HEK293 (cell line): ENCODE measurements around the gene PROCA1.

Source experiments
- CTCF ChIA-PET: fragments of 350-600 bp; formaldehyde crosslinking; extraction: SDS; loops from one replicate; lab custom pipeline; 2021; ENCODE audit warnings: antibody characterized with exemption; lab: Yijun Ruan, JAX
- POLR2A ChIA-PET: fragments of 300-600 bp; formaldehyde crosslinking; extraction: SDS; loops from one replicate; lab custom pipeline; 2020; ENCODE audit warnings: antibody characterized with exemption, inconsistent platforms; lab: Yijun Ruan, JAX
- H3K27ac ChIP-seq: fragments of 200-500 bp; sonication (Bioruptor generic); 2 replicates; pipeline ENCODE4 v1.5.1; 2014; ENCODE audit warnings: low read depth, low read length, control low read depth, inconsistent platforms; ENCODE audit errors: extremely low read depth
- H3K36me3 ChIP-seq, 2 experiments: fragments of 200-500 bp in 1 of 2; sonication (Bioruptor generic) in 1 of 2; 1 replicate in 1 of 2; 2 replicates in 1 of 2; pipeline ENCODE4 v1.5.1; 2014 to 2017; ENCODE audit warnings: inconsistent platforms in 2 of 2, low read length in 2 of 2; ENCODE audit not compliant: control insufficient read depth in 2 of 2, insufficient read depth in 1 of 2
- H3K4me1 ChIP-seq: fragments of 200-500 bp; sonication (Bioruptor generic); 2 replicates; pipeline ENCODE4 v1.5.1; 2014; ENCODE audit warnings: mild to moderate bottlenecking, low read length, inconsistent platforms; ENCODE audit not compliant: control insufficient read depth, insufficient read depth
- H3K4me3 ChIP-seq: 2 replicates; pipeline ENCODE4 v1.5.1; 2011; ENCODE audit warnings: low read depth, mild to moderate bottlenecking, control low read depth, low read length, moderate library complexity
- H3K9me3 ChIP-seq: fragments of 200-500 bp; sonication (Bioruptor generic); 2 replicates; pipeline ENCODE4 v1.5.1; 2014; ENCODE audit warnings: low read depth, low read length, inconsistent platforms; ENCODE audit not compliant: control insufficient read depth, insufficient read depth
- INSM2 ChIP-seq: fragments of 450-650 bp; formaldehyde crosslinking; IDR thresholded peaks from 2 replicates; pipeline ENCODE4 v1.5.1; 2016; ENCODE audit warnings: missing biosample characterization, missing genetic modification characterization
- SCRT1 ChIP-seq: fragments of 450-650 bp; formaldehyde crosslinking; IDR thresholded peaks from 2 replicates; pipeline ENCODE4 v1.5.1; 2016; ENCODE audit warnings: missing biosample characterization, missing genetic modification characterization, borderline replicate concordance
- SP3 ChIP-seq: fragments of 450-650 bp; formaldehyde crosslinking; IDR thresholded peaks from 2 replicates; pipeline ENCODE4 v1.5.1; 2016; ENCODE audit warnings: missing biosample characterization, missing genetic modification characterization
- TSHZ1 ChIP-seq: fragments of 450-650 bp; formaldehyde crosslinking; IDR thresholded peaks from 2 replicates; pipeline ENCODE4 v1.5.1; 2016; ENCODE audit warnings: missing biosample characterization, missing genetic modification characterization, borderline replicate concordance
- WT1 ChIP-seq: fragments of 450-650 bp; formaldehyde crosslinking; IDR thresholded peaks from 2 replicates; pipeline ENCODE4 v1.5.1; 2016; ENCODE audit warnings: missing biosample characterization, missing genetic modification characterization
- ZBTB7A ChIP-seq: fragments of 450-650 bp; formaldehyde crosslinking; IDR thresholded peaks from 2 replicates; pipeline ENCODE4 v1.5.1; 2016; ENCODE audit warnings: low read depth, missing biosample characterization, missing genetic modification characterization
- ZIC2 ChIP-seq: fragments of 450-650 bp; formaldehyde crosslinking; IDR thresholded peaks from 2 replicates; pipeline ENCODE4 v1.5.1; 2016; ENCODE audit warnings: missing biosample characterization, missing genetic modification characterization
- ZNF155 ChIP-seq: fragments of 450-650 bp; formaldehyde crosslinking; IDR thresholded peaks from 2 replicates; pipeline ENCODE4 v1.5.1; 2016; ENCODE audit warnings: missing biosample characterization, missing genetic modification characterization
- ZNF16 ChIP-seq: fragments of 450-650 bp; formaldehyde crosslinking; IDR thresholded peaks from 2 replicates; pipeline ENCODE4 v1.5.1; 2016; ENCODE audit warnings: low read depth, missing biosample characterization, missing genetic modification characterization
- ZNF280C ChIP-seq: fragments of 450-650 bp; formaldehyde crosslinking; IDR thresholded peaks from 2 replicates; pipeline ENCODE4 v1.5.1; 2016; ENCODE audit warnings: missing biosample characterization, missing genetic modification characterization
- ZNF280D ChIP-seq: fragments of 450-650 bp; formaldehyde crosslinking; IDR thresholded peaks from 2 replicates; pipeline ENCODE4 v1.5.1; 2016; ENCODE audit warnings: missing biosample characterization, missing genetic modification characterization
- ZNF292 ChIP-seq: fragments of 450-650 bp; formaldehyde crosslinking; IDR thresholded peaks from 2 replicates; pipeline ENCODE4 v1.5.1; 2016; ENCODE audit warnings: low read depth, missing biosample characterization, missing genetic modification characterization, borderline replicate concordance
- ZNF548 ChIP-seq: fragments of 450-650 bp; formaldehyde crosslinking; IDR thresholded peaks from 2 replicates; pipeline ENCODE4 v1.5.1; 2016; ENCODE audit warnings: missing biosample characterization, missing genetic modification characterization
- ZNF624 ChIP-seq: fragments of 450-650 bp; formaldehyde crosslinking; IDR thresholded peaks from 2 replicates; pipeline ENCODE4 v1.5.1; 2017; ENCODE audit warnings: missing biosample characterization, missing genetic modification characterization
- ZSCAN16 ChIP-seq: fragments of 450-650 bp; formaldehyde crosslinking; IDR thresholded peaks from 2 replicates; pipeline ENCODE4 v1.5.1; 2016; ENCODE audit warnings: missing biosample characterization, missing genetic modification characterization
- ZSCAN5A ChIP-seq: fragments of 450-650 bp; formaldehyde crosslinking; IDR thresholded peaks from 2 replicates; pipeline ENCODE4 v1.5.1; 2016; ENCODE audit warnings: missing biosample characterization, missing genetic modification characterization
- TF ChIP-seq, protein P1 (sequence below): fragments of 450-650 bp; formaldehyde crosslinking; IDR thresholded peaks from 2 replicates; pipeline ENCODE4 v1.5.1; 2016; ENCODE audit warnings: missing biosample characterization, missing genetic modification characterization
- TF ChIP-seq, protein P2 (sequence below): fragments of 450-650 bp; formaldehyde crosslinking; IDR thresholded peaks from 2 replicates; pipeline ENCODE4 v1.5.1; 2016; ENCODE audit warnings: missing biosample characterization, missing genetic modification characterization

PROCA1 gene

DNA sequence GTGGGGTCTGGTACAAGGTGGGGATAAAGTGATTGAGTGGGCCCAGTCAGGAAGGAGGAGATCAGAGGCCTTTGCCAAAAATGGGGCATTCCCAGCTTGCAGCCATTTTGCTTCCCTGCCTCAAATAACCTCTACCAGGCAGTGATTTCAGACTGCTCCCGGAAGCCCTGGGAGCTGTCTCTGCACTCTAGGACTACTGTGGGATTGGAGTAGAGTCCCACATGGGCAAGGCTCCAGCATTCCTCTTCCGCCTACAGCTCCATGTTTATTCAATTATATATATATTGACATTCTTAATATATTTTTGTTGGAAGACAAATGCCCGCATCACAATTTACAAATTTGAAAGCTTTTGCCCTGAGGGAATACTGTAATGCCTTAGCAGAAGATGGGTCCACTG lies 36.2 kb downstream of the PROCA1 start:
- no peak overlapping the region for H3K27ac ChIP-seq
- TF ChIP-seq ZSCAN16 (tag by site-specific recombination) (no peak), TSHZ1 (tag by site-specific recombination) (no peak), INSM2 (no peak), SP3 (tag by site-specific recombination) (no peak), ZNF155 (tag by site-specific recombination) (no peak), ZNF280C (no peak), ZNF280D (tag by site-specific recombination) (no peak), WT1 (tag by site-specific recombination) (no peak), ZNF624 (tag by site-specific recombination) (no peak), SCRT1 (tag by site-specific recombination) (no peak), ZNF292 (tag by site-specific recombination) (no peak), ZSCAN5A (tag by site-specific recombination) (no peak), ZNF548 (no peak), ZNF16 (tag by site-specific recombination) (no peak), ZBTB7A (tag by site-specific recombination) (no peak), ZIC2 (no peak)
- TF ChIP-seq, protein P1, sequence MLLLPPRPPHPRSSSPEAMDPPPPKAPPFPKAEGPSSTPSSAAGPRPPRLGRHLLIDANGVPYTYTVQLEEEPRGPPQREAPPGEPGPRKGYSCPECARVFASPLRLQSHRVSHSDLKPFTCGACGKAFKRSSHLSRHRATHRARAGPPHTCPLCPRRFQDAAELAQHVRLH (tag by site-specific recombination), result no peak
- TF ChIP-seq, protein P2, sequence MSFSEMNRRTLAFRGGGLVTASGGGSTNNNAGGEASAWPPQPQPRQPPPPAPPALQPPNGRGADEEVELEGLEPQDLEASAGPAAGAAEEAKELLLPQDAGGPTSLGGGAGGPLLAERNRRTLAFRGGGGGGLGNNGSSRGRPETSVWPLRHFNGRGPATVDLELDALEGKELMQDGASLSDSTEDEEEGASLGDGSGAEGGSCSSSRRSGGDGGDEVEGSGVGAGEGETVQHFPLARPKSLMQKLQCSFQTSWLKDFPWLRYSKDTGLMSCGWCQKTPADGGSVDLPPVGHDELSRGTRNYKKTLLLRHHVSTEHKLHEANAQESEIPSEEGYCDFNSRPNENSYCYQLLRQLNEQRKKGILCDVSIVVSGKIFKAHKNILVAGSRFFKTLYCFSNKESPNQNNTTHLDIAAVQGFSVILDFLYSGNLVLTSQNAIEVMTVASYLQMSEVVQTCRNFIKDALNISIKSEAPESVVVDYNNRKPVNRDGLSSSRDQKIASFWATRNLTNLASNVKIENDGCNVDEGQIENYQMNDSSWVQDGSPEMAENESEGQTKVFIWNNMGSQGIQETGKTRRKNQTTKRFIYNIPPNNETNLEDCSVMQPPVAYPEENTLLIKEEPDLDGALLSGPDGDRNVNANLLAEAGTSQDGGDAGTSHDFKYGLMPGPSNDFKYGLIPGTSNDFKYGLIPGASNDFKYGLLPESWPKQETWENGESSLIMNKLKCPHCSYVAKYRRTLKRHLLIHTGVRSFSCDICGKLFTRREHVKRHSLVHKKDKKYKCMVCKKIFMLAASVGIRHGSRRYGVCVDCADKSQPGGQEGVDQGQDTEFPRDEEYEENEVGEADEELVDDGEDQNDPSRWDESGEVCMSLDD (tag by site-specific recombination), result no peak
- CTCF ChIA-PET, result interaction anchor here (0.7 to 1.9 kb wide), 11 partner anchors 14 to 135 kb away, joined by 3 to 18 read pairs (median 3); partner anchors contain the start of genes SDF2 and SUPT6H
- H3K4me3 ChIP-seq, result no peak overlapping the region
- peaks cover 90 to 95% of the 10 kb centered on the region in 2 experiments for H3K36me3 ChIP-seq
- no peaks in the 10 kb centered on the region for H3K4me1 ChIP-seq
- no peaks in the 10 kb centered on the region for H3K9me3 ChIP-seq
- POLR2A ChIA-PET, result interaction anchor here (0.9 to 2.2 kb wide), 3 partner anchors 14 to 44 kb away, joined by 3 to 13 read pairs (median 8); partner anchors contain the start of genes RPL23A, SDF2 and SUPT6H
